Activated effector memory CD4-positive, alpha-beta T cell treated with anti-CD3 and anti-CD28 coated beads, Interleukin-2, amount 50 U/mL, for 16 hours (primary cell): ENCODE results near the gene UBE3D.
"Not testable (repeated sequence)": the region's sequence is repeated elsewhere in the genome, so short reads cannot be mapped to it uniquely, and the experiment has no call there.

Experiments
- DNase-seq: peaks from one replicate; pipeline ENCODE4 v3.0.0-alpha.2; 2020

The UBE3D gene

GRCh38 chr6:82867946-82868345 lies 197.7 kb downstream of the UBE3D start:
- no peak for DNase-seq

GRCh38 chr6:82866446-82866845 lies 199.2 kb downstream of the UBE3D start:
- no peak for DNase-seq

- DNase-seq: no peak
Observed at GRCh38 chr6:82865461-82865860, 200.2 kb downstream of the UBE3D start.

GRCh38 chr6:82863781-82864180 lies 201.9 kb downstream of the UBE3D start:
- DNase-seq: no peak

- no peak for DNase-seq
Observed at GRCh38 chr6:82862543-82862942, 203.1 kb downstream of the UBE3D start.

GRCh38 chr6:82861121-82861520 lies 204.5 kb downstream of the UBE3D start:
- DNase-seq: no peak

- DNase-seq: not testable (repeated sequence)
Observed at GRCh38 chr6:82856077-82856476, 209.6 kb downstream of the UBE3D start.

GRCh38 chr6:82852904-82853303 lies 212.7 kb downstream of the UBE3D start:
- DNase-seq: not testable (repeated sequence)

- no peak for DNase-seq
Observed at GRCh38 chr6:82843291-82843885, 222.3 kb downstream of the UBE3D start.

GRCh38 chr6:82842721-82843120 lies 222.9 kb downstream of the UBE3D start:
- no peak for DNase-seq
